Measurements from ENCODE around the gene BTBD9.

DNA sequence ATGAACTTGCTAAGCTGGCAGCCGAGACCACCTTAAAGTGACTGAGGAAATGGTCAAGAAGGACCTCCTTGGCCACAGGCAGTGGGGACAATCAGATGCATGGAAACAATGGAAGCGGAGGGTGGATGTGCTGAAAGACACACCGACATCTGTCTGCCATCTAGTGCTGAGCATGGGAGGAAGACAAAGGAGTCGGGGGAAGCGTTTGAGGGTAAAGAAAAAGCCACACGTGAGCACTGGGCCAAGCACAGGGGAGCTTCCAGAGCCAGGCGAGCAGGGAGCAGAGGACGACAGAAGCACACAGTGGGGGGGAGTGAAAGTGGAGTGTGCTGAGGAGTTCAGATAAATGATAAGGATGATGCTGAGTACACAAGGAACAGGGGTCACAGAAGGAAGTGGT lies 452.4 kb downstream of the BTBD9 start:
- TF ChIP-seq ZNF329 (CRISPR knock-in tag; IDR thresholded peaks at IDR 0.05; ENCODE audit: low read depth) = no peak
- TF ChIP-seq NFRKB (IDR thresholded peaks at IDR 0.05) = no peak
- no peak for TF ChIP-seq NFIC (IDR thresholded peaks at IDR 0.05; ENCODE audit: low read length)
- no peak for TF ChIP-seq SP1 (IDR thresholded peaks at IDR 0.05)
- no peak for TF ChIP-seq SP1 (CRISPR knock-in tag; IDR thresholded peaks at IDR 0.05)
- no peak for TF ChIP-seq THAP11 (CRISPR knock-in tag; IDR thresholded peaks at IDR 0.05)
- no peak for TF ChIP-seq MTA1 (CRISPR knock-in tag; IDR thresholded peaks at IDR 0.05; ENCODE audit: borderline replicate concordance)
